TTC549 (cell line): ENCODE results near the gene WDR88.
"Not testable (repeated sequence)": the region's sequence is repeated elsewhere in the genome, so short reads cannot be mapped to it uniquely, and the experiment has no call there.

Experiments used
- FAIRE-seq: peaks from 2 replicates; lab custom pipeline; 2012; peaks lifted over from hg19 to GRCh38; lab: Jason Lieb, UNC

WDR88 gene

DNA sequence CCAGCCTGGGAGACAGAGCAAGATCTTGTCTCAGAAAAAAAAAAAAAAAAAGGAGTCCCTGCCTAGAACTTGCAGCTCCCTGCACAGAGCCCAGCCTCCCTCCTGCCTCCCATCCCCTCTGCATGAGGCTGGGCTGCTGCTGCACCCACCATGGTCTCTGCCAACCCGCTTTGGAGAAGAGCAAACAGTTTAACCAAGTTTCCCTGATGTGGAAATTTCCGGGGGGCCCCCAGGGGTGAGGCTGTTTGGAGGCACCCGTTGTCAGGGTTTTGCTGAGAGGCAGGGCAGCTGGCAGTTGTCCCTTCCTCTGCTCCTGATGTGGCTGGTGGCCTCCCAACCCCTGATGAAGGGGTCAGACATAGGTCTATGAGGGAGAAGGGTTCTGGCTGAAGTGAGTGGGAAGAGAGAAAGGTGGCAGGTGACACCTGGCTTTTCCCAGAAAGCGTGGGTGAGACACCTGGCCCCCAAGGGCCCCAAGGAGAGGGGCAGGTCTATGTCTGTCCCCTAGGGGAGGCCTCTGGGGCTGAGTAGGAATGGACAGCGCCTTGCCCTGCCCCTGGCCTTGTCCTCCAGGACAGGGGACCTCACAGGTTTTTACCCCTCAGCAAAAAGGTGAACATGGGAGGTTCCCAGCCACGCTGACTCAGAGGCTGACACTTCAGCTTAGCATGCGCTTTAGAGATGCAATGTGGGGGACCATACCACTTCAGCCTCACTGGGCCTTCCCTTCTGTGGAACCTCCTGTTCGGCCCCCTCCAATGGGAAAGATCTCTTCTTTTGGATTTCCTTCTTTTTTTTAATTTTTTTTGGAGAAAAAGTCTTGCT, 67.7 kb downstream of the WDR88 start:
- no peak for FAIRE-seq

DNA sequence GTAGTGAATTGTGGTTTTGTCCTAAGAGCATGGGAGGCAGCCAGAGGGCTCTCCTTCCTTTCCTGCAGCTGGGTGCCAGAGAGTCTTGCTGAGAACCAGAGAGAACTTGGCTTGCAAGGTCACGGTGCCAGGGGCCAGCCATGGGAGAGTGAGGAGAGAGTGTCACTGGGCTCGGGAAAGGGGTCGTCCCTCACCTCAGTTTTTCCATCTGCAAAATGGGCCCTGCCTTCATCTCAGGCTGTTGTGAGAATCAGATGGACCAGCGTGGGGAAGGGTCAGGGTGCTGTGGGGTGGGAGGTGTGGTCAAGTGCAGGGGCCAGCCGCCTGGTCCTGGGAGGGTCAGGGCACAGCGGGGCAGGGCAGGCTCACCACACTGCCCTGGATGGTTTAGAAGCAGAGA, 69.6 kb downstream of the WDR88 start:
- FAIRE-seq = no peak

DNA sequence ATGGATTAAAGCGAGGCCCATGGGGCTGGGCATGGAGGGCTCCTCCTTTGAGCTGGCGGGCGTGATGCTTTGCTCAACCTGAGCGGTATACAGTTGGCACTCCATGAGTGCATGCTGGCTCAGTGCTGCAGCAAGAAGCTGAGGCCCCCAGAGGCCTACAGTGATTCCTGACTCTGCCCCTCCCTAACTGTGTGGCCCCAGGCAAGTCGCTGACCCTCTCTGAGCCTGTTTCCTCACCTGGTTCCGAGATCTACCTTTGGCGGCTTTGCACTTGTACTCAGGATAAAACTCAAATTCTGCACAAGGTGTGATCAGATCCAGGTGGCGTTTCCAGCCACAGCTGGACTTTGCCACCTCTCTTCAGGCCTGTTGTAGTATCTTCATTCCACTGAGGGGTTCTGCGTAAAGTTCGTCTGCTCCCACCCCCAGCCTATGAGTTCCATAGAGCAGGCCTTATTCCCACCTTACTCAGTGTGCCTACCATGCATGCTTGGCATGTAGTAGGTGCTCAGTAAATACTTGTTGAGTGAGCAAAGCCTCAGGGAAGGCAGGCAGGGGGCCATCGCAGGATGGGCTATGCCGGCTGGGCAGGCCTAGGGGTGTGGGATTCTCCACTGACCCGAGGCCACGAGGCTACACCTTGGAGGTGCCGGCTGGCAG, 70.1 kb downstream of the WDR88 start:
- FAIRE-seq = no peak

DNA sequence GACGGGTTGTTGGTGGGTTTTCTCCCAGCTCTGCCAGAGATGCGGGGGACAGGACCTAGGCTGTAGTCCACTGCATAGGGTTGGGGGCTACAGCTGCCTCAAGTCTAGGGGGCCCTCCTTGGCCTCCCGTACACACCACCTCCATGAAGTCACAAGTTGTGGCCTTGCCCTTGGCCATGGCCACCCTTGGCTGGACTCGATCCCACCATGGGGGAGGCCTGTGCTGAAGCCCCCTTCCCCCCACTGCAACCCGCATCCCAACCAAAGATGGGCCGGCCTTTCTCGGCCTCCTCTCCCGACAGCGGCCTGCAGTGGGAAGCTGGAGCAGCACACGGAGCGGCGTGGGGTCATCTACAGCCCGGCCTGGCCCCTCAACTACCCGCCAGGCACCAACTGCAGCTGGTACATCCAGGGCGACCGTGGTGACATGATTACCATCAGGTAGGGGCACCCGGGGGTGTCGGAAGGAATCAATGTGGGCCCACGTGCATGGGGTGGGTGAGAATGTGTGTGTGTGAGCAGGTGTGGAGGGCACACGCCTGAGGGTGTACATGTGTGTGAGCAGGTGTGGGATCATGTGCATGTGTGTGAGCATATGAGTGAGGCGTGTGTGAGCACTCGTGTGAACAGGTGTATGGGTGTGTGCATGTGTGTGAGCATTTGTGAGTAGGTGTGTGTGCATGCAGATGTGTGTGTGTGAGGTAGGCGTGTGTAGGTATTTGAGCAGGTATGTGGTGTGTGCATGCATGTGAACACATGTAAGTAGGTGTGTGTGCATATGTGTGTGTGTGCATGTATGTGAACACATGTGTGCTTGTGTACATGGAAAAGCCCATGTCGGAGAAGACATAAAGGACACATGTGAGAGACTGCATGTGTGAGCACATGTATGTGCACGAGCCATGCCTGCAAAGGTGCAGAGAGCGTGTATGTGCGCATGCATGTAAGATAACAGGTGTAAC, 70.9 kb downstream of the WDR88 start:
- no peak for FAIRE-seq

DNA sequence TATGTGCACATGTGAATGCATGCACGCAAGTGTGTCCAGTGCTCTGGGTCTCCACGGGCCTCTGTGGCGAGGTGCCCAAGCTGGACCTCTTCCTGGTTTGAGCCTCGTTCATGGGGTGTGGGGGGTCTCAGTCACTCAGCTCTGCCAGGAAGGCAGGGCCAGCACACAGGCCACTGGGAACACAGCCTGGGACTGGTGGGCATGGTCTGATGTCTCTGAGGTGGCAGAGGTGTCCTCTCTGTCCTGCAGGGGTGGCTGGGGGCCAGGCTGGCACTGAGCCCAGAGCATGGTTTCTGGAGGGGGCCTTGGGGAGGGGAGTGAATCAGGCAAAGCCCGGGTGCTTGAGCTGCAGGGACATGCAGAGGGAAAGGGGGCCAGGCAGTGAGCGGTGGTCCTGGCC, 71.6 kb downstream of the WDR88 start:
- FAIRE-seq = no peak

DNA sequence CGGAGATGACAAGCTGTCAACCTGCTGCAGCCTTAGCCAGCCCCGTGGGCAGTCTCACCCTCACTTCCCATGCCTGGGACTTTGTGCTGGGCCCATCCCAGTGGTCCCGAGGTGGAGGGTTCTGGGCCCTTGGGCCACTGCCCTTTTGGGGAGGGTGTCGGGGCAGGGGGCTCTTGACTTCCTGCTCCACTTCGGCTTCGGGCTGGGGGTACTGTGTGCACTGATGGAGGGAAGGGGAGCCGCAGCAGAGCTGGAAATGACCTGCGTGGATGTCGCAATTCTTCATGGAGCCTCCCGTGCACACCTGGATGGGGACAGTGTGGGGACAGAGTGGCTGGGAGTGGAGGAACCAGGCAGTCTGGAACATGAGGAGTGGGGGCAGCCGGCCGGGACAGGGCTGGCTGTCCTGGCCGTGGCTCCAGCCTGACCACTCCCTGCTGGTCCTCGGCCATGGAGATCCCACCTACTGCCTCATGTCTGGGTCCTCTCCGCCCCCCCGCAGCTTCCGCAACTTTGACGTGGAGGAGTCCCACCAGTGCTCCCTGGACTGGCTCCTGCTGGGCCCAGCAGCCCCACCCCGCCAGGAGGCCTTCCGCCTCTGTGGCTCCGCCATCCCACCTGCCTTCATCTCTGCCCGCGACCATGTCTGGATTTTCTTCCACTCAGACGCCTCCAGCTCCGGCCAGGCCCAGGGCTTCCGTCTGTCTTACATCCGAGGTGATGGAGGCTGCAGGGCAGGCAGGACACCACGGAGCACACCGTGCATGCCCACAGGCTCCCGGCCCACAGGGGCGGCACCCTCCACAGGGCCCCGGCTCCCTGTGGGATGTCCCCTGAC, 72.4 kb downstream of the WDR88 start:
- no peak for FAIRE-seq

DNA sequence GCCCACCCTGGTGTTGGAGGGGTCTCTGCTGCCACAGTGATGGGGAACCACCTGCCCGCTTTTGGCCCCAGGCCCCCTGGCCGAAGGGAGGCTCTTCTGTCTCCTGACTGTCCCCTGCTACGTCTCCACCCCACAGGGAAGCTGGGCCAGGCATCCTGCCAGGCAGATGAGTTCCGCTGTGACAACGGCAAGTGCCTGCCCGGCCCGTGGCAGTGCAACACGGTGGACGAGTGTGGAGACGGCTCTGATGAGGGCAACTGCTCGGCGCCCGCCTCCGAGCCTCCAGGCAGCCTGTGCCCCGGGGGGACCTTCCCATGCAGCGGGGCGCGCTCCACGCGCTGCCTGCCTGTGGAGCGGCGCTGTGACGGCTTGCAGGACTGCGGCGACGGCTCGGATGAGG, 73.2 kb downstream of the WDR88 start:
- no peak for FAIRE-seq

DNA sequence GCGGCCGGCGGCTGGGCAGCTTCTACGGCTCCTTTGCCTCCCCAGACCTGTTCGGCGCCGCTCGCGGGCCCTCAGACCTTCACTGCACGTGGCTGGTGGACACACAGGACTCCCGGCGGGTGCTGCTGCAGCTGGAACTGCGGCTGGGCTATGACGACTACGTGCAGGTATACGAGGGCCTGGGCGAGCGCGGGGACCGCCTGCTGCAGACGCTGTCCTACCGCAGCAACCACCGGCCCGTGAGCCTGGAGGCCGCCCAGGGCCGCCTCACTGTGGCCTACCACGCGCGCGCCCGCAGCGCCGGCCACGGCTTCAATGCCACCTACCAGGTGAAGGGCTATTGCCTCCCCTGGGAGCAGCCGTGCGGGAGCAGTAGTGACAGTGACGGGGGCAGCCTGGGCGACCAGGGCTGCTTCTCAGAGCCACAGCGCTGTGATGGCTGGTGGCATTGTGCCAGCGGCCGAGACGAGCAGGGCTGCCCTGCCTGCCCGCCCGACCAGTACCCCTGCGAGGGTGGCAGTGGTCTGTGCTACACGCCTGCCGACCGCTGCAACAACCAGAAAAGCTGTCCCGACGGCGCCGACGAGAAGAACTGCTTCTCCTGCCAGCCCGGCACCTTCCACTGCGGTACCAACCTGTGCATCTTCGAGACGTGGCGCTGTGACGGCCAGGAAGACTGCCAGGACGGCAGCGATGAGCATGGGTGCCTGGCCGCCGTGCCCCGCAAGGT, 73.8 kb downstream of the WDR88 start:
- no peak for FAIRE-seq

DNA sequence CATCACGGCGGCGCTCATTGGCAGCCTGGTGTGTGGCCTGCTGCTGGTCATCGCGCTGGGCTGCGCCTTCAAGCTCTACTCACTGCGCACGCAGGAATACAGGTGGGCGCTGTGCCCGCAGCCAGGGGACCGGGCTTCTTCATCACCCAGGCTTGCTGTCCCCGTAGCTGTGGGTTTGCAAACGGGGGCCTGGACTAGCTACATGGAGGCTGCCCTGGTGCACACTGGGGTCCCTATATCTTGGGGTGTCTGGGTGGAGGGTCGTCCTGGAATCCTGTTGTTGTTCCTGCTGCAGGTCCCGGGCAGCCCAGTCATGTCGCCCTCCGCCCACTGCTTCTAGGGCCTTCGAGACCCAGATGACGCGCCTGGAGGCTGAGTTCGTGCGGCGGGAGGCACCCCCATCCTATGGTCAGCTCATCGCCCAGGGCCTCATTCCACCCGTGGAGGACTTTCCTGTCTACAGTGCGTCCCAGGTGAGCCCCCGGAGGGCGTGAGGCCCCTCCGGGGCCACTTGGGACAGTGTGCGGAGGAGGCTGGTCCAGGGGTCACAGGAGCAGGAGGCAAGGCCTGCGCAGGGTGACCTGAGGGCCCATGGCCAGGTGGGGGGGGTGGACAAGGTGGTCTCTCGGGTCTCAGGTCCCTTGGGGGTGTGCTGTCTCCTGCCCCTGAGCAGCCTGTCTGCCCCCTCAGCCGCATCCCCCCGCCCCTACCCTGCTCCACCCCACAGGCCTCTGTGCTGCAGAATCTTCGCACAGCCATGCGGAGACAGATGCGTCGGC, 74.5 kb downstream of the WDR88 start:
- no peak for FAIRE-seq

DNA sequence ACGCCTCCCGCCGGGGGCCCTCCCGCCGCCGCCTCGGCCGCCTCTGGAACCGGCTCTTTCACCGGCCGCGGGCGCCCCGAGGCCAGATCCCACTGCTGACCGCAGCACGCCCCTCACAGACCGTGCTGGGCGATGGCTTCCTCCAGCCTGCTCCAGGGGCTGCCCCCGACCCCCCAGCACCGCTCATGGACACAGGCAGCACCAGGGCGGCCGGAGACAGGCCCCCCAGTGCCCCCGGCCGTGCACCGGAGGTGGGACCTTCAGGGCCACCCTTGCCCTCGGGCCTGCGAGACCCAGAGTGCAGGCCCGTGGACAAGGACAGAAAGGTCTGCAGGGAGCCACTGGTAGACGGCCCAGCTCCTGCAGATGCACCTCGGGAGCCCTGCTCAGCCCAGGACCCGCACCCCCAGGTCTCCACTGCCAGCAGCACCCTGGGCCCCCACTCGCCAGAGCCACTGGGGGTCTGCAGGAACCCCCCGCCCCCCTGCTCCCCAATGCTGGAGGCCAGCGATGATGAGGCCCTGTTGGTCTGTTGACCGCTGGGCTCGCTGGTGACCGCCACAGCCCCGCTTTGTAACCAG, 75.2 kb downstream of the WDR88 start:
- no peak for FAIRE-seq

DNA sequence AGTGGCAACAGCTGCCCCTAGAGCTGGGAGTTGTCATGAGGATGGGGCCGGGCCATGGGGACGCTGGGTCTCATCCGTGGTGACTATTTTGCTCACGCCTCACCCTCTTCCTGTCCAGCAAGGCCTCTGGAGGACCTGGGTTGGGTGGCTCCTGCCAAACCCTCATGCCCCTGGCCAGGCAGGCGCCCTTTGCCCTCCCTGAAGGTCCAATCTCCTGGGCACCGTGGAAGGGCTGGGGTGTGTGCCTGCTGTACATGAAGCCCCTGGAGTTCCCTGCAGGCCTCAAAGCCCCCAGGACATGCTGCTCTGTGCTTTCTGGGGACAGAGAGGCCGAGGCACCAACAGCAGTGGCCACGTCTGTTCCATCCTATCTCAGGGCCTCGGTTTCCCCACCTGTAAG, 76.0 kb downstream of the WDR88 start:
- no peak for FAIRE-seq

DNA sequence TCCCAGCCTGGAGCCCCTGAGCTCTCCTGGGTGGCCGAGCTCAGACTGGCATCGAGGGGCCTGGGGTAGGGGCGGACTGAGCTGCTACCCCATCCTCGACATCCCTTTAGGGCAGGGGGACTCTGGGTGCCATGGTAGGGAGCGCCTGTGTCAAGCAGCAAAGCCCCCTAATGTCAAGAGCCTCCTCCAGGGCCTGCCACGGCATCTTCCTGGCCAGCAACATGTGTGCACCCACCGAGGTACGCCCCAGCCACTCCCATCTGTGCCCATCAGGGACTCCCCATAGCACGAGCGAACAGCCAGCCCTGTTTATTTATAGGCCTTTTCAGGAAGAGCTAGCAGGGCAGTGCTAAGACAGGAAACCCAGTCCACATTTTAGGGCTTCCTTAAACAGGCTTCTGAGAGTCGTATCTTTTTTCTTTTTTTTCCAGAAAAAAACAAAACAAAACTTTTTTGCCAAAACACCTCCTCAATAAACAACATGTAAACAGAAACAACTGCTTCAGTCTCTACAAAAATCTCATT, 76.5 kb downstream of the WDR88 start:
- no peak for FAIRE-seq

DNA sequence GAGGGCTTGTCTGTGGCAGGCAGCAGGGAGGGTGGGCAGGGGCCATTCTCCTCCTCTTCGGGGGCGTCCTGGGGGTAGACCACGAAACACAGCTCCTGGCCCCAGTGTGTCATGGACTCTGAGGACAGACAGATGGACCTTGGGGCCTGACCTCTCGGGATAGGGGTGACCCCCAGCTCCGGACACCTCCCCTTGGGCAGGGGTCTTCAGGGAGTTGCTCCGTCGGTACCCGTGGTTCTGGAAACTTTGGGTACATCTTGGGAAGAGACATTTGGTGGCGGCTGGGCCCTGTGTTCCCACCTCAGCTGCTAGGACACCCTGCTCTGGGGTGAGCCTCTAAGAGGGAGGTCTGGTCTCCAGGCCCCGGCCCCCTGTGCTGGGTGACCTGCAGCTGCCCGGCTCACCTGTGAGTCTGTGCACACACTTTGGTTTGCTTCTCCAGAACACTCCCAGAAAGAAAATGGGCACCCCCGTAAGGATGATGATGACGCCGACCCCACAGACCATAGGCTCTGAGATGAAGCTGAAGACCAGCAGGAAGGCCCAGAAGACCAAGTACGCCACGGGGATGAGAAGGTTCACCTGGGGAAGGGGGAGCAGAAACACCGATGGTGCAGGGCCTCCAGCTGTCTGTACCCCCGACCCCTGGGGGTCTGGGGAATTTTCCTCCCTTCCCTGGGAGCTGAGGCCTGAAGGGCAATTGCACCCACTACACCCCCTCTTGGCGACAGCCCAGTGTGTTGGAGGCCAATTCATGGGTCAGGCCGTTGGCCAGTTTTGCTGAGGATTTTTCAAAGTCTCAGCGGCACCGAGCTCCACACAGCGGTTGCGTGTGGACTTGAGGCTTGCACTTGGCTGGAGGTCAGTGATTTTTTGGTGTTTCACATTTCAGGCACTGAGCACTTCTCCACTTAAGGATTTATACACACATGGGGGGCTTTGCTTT, 77.3 kb downstream of the WDR88 start:
- no peak for FAIRE-seq

DNA sequence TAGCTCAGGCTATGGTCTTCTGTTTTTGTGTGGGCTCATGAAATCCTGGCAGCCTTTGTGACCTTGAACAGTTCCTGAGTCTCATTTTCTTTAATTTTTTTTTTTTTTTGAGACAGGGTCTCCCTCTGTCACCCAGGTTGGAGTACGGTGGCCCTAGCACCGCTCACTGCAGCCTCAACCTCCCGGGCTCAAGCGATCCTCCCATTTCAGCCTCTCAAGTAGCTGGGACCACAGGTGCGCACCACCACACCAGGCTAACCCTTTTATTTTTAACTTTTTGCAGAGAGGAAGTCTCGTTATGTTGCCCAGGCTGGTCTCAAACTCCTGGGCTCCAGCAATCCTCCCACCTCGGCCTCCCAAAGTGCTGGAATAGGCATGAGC, 77.9 kb downstream of the WDR88 start:
- not testable (repeated sequence) for FAIRE-seq

DNA sequence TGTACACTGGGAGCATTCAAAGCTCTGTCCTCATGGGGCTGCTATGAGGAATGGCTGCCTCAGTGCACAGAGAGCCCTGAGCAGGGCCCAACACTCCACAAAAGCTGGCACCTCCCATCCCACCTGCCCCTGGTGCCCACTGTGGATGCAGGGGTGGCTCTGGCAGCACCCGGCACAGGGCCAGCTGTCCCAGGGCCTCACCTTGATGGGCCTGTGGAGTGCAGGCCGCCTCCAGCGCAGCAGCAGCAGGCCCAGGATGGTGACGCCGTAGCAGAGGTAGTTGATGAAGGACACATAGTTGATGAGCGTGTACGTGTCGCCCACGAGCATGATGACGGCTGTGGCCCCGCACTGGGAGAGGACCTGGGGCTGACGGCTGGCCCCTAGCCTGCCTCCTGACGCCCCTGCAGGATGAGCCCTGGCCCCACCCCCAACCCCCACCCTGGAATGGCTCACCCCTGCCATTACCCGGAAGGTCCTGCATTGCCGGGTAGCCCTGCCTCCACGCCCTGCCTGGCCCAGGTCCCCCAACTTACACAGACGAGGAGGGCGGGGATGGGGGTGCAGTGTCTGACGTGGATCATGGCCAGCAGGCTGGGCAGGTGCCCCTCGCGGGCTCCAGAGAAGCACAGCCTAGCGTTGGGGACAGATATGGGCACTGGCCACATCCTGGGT, 78.5 kb downstream of the WDR88 start:
- FAIRE-seq = no peak

DNA sequence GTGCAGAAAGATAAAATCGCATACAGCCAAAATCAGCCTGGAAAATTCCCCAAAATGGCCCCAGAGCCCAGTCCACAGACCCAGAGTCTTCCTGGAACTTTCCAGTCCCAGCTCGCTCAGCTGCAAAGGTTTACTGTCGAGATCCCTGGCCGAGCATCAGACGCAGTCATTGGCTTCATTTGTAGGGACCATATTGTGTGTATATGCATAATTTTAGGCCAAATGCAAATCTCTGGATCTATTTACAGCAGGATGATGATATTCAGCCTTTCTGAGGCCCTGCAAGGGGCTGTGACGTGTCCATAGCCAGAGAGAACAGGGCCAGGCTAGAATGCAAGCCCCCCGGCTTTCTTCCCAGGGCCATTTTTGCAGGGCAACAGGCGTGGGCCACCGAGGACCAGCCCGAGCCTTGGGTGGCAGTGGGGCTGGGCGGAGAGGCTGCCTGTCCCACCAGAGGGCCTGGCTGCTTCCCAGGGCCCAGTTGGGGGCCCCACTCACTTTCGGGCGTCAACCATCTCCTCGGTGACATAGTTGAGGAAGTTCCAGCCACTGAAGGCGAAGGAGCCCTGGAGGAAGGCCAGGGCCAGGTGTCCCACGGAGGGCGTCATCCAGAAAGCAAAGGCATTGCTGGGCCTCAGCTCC, 80.0 kb downstream of the WDR88 start:
- no peak for FAIRE-seq

DNA sequence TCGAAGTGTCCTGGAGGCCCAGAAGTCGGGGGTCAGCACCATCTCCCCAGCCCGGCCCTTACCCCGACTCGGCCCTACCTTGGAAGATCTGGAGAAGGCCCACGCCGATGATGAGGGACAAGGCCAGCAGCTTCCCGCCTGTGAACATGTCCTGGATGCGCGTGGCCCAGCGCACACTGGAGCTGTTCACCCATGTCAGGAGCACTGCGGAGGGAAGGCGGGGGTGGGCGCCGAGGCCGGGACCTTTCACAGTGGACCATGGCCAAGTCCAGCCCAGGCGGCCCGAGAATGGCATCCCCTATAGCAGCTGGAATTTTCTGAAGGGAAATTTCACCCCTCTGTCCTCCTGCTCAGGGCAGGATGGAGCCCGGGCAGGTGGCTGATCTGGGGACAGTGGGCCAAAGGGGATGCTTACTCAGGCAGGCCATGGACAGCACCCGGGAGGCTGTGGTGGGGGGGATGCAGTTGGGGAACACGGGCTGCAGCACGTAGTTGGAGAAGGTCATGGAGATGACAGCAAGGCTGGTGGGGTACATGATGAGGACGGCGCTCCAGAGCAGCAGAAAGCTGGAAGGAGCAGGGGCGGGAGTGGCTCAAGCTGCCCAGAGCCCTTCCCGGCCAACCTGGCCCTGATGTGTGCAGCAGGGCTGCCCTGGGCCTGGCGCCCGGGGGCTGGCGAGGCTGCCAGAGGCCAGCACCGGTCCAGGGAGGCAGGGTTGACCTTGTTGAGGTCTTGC, 80.7 kb downstream of the WDR88 start:
- FAIRE-seq = no peak
